NT2/D1 (cell line): ENCODE measurements around the gene PCDHA5.

Source experiments
- DNase-seq: peaks from one replicate; pipeline ENCODE4 v3.0.0-alpha.2; 2011; ENCODE audit warnings: low read depth, low spot score
- H3K27me3 ChIP-seq: 2 replicates; pipeline ENCODE4 v1.6.0; 2011; ENCODE audit warnings: mild to moderate bottlenecking; ENCODE audit not compliant: insufficient read length, insufficient read depth
- H3K36me3 ChIP-seq: 2 replicates; pipeline ENCODE4 v1.6.1; 2011; ENCODE audit warnings: mild to moderate bottlenecking, low read length, mixed read lengths; ENCODE audit not compliant: insufficient read depth, insufficient read length
- H3K4me1 ChIP-seq: 2 replicates; pipeline ENCODE4 v1.5.1; 2011; ENCODE audit not compliant: insufficient read depth, insufficient read length
- H3K4me3 ChIP-seq: 2 replicates; pipeline ENCODE4 v1.5.1; 2011; ENCODE audit warnings: low read depth; ENCODE audit not compliant: insufficient read length
- H3K9ac ChIP-seq: 2 replicates; pipeline ENCODE4 v1.6.0; 2011; ENCODE audit warnings: low read depth; ENCODE audit not compliant: insufficient read length
- H3K9me3 ChIP-seq: 2 replicates; pipeline ENCODE4 v1.5.1; 2011; ENCODE audit warnings: mild to moderate bottlenecking, low read length; ENCODE audit not compliant: insufficient read depth
- SUZ12 ChIP-seq: IDR thresholded peaks from 2 replicates; pipeline ENCODE4 v1.6.1; 2011; ENCODE audit not compliant: insufficient read length, insufficient read depth; ENCODE audit errors: extremely low read depth
- YY1 ChIP-seq: IDR thresholded peaks from 2 replicates; pipeline ENCODE4 v1.6.1; 2011; ENCODE audit not compliant: insufficient read length, insufficient read depth
- ZNF274 ChIP-seq: IDR thresholded peaks from 2 replicates; pipeline ENCODE4 v1.6.1; 2011; ENCODE audit warnings: mild to moderate bottlenecking, low read depth, low read length

Gene PCDHA5

DNA sequence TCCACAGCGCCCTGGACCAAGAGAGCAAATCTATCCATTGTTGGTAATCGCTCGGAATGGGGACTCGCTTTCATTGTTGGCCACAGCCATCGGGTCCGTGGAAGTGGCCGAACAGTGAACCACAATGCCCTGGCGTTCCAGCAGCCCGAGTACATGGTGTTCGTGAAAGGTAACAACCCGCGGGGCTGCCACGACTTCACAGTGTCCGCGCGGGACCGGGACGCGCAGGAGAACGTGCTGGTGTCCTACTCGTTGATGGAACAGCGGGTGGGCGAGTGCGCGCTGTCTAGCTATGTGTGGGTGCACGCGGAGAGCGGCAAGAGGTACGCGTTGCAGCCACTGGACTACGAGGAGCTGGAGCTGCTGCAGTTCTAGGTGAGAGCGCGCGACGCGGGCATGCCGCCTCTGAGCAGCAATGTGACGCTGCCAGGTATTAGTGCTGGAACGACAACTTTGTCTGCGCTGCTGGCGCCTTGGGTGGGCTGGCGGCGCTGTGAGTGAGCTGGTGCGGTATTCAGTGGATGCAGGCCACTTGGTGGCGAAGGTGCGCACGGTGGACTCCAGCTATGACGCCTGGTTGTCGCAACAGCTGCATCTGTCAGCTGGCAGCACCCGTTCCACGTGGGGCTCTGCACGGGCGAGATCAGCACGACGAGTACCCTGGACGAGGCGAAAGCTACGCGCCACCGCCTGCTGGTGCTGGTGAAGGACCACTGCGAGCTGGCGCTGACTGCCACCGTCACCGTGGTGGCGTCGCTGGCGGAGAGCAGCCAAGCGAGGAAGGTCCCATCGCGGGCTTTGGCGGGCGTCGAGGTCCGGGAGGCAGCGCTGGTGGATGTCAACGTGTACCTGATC lies 41.3 kb downstream of the PCDHA5 start:
- Histone ChIP-seq H3K36me3 (peaks cover 6% of the 10 kb centered on the region), H3K9ac (no peak overlapping the region), H3K27me3 (no peaks in the 10 kb centered on the region), H3K4me3 (no peak overlapping the region), H3K9me3 (no peaks in the 10 kb centered on the region; the same call in 1 of the 2 replicates), H3K4me1 (no peaks in the 10 kb centered on the region)
- DNase-seq, result no peak
- TF ChIP-seq YY1, result no peak
- TF ChIP-seq ZNF274, result no peak
- TF ChIP-seq SUZ12, result no peak

DNA sequence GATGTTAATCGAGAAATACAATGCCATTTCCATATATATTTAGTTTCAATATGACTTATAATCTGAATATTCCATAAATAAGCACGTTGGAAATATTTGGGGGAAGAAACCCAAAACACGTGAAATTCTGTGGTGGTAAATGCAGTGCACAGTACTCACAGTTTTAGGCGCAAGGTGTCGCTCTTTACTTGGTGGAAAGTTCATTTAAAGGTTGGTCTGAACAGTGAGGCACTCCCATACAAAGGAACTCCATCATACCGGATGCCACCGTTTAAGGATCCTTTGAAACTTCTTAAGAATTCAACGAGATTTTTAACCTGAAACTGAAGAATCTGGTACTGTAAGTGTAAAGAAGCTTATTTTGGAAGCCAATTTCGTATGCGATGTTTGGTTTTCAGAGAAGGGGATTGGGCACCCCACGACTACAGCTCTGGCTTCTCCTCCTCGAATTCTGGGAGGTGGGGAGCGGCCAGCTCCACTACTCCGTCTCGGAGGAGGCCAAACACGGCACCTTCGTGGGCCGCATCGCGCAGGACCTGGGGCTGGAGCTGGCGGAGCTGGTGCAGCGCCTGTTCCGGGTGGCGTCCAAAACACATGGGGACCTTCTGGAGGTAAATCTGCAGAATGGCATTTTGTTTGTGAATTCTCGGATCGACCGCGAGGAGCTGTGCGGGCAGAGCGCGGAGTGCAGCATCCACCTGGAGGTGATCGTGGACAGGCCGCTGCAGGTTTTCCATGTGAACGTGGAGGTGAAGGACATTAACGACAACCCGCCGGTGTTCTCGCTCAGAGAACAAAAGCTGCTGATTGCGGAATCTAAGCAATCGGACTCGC lies 47.5 kb downstream of the PCDHA5 start, which contains the start of gene PCDHA11:
Gene PCDHA11, plus strand, starts transcription at position 237 of the 834 bp plus-strand sequence. Its CDS starts 147 bp downstream, at position 384.
- Histone ChIP-seq H3K9ac (peak within 1 kb of the TSS; percentile 44), H3K27me3 (no peaks in the 10 kb centered on the region), H3K9me3 (peaks cover 17% of the 10 kb centered on the region; the same call in 1 of the 2 replicates), H3K4me3 (peak within 1 kb of the TSS; percentile 36), H3K4me1 (no peaks in the 10 kb centered on the region), H3K36me3 (peaks cover 14% of the 10 kb centered on the region)
- no peak for DNase-seq
- no peak for TF ChIP-seq SUZ12
- no peak for TF ChIP-seq ZNF274
- no peak for TF ChIP-seq YY1

DNA sequence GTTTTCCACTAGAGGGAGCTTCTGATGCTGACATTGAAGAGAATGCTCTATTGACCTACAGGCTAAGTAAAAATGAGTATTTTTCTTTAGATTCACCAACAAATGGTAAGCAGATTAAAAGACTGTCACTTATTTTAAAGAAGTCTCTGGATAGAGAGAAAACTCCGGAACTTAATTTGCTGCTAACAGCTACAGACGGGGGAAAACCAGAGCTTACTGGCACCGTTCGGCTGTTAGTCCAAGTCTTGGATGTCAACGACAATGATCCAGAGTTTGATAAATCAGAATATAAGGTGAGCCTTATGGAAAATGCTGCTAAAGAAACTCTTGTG lies 48.1 kb downstream of the PCDHA5 start:
- no peaks in the 10 kb centered on the region for H3K27me3 ChIP-seq
- H3K9me3 ChIP-seq, result peaks cover 17% of the 10 kb centered on the region; the same call in 1 of the 2 replicates
- H3K4me3 ChIP-seq, result peak overlapping the region; percentile 36
- no peaks in the 10 kb centered on the region for H3K4me1 ChIP-seq
- TF ChIP-seq ZNF274 (no peak), SUZ12 (no peak), YY1 (no peak)
- peaks cover 14% of the 10 kb centered on the region for H3K36me3 ChIP-seq
- DNase-seq, result no peak
- no peak overlapping the region for H3K9ac ChIP-seq

DNA sequence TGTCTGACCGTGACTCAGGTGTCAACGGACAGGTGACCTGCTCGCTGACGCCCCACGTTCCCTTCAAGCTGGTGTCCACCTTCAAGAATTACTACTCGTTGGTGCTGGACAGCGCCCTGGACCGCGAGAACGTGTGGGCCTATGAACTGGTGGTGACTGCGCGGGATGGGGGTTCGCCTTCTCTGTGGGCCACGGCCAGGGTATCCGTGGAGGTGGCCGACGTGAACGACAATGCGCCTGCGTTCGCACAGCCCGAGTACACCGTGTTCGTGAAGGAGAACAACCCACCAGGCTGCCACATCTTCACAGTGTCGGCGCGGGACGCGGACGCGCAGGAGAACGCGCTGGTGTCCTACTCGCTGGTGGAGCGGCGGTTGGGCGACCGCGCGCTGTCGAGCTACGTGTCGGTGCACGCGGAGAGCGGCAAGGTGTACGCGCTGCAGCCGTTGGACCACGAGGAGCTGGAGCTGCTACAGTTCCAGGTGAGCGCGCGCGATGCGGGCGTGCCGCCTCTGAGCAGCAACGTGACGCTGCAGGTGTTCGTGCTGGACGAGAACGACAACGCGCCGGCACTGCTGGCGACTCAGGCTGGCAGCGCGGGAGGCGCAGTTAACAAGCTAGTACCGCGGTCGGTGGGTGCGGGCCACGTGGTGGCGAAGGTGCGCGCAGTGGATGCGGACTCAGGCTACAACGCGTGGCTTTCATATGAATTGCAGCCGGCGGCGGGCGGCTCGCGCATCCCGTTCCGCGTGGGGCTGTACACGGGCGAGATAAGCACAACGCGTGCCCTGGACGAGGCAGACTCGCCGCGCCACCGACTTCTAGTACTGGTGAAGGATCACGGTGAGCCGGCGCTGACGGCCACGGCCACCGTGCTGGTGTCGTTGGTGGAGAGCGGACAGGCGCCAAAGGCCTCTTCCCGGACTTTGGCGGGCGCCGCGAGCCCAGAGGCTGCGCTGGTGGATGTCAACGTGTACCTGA lies 49.1 kb downstream of the PCDHA5 start:
- Histone ChIP-seq H3K36me3 (peaks cover 14% of the 10 kb centered on the region), H3K4me3 (no peak overlapping the region), H3K4me1 (no peaks in the 10 kb centered on the region), H3K27me3 (no peaks in the 10 kb centered on the region), H3K9ac (no peak overlapping the region), H3K9me3 (peaks cover 17% of the 10 kb centered on the region; the same call in 1 of the 2 replicates)
- no peak for TF ChIP-seq YY1
- no peak for TF ChIP-seq ZNF274
- no peak for TF ChIP-seq SUZ12
- no peak for DNase-seq
